Uterus (tissue), 4 donors: Measurements from ENCODE around the gene BZW1. TPM values are rescaled to one million over a fixed set of nuclear protein-coding genes. Genes with fewer than 3 reads are reported as not detected.
A peak's percentile ranks its signal among the peaks of the same experiment; 100 is the strongest.
"Not testable (repeated sequence)": the region's sequence is repeated elsewhere in the genome, so short reads cannot be mapped to it uniquely, and the experiment has no call there.

Experiments
- DNase-seq, 2 donors: peaks; one replicate each; pipeline ENCODE4 v3.0.0-alpha.2; 2019 to 2020
- H3K27ac ChIP-seq, 2 donors: fragments of 200-600 bp; sonication (generic); 1 replicate in 1 of 2; 2 replicates in 1 of 2; pipeline ENCODE4 v1.5.1; 2016 to 2018
- H3K27me3 ChIP-seq, 2 donors: fragments of 200-600 bp; sonication (generic); one replicate each; pipeline ENCODE4 v1.5.1; 2018 to 2019; ENCODE audit warnings: control low read depth in 1 of 2
- H3K36me3 ChIP-seq, 2 donors: fragments of 200-600 bp; sonication (generic); one replicate each; pipeline ENCODE4 v1.5.1; 2019; ENCODE audit warnings: control low read depth in 1 of 2
- H3K4me1 ChIP-seq, 2 donors: fragments of 200-600 bp; sonication (generic); one replicate each; pipeline ENCODE4 v1.5.1; 2018 to 2019; ENCODE audit warnings: control low read depth in 1 of 2
- H3K4me3 ChIP-seq, 2 donors: fragments of 200-600 bp; sonication (generic); 1 replicate in 1 of 2; 2 replicates in 1 of 2; pipeline ENCODE4 v1.5.1; 2018 to 2019; ENCODE audit warnings: mild to moderate bottlenecking in 1 of 2
- H3K9me3 ChIP-seq, 2 donors: fragments of 200-600 bp; sonication (generic); one replicate each; pipeline ENCODE4 v1.5.1; 2019; ENCODE audit warnings: control low read depth in 1 of 2
- POLR2A ChIP-seq, 2 donors: fragments of 450-650 bp; IDR thresholded peaks; one replicate each; pipeline ENCODE4 v1.6.1; 2016; ENCODE audit warnings: antibody characterized with exemption in 2 of 2, mild to moderate bottlenecking in 1 of 2, moderate library complexity in 1 of 2
- intact Hi-C: fragments of 100-400 bp; cut with DNase I; formaldehyde crosslinking; loops from one replicate; pipeline ENCODE4 v1.15.1; 2023; ENCODE audit warnings: low total_unique reads
- total RNA-seq, 4 donors: library from RNA; depleted of rRNA in 3 of 4; stranded (reverse); fragments of >200 nt in 3 of 4; gene quantifications; one replicate each; pipeline versions ENCODE4 v1.1.0 to v1.2.4, GENCODE V29; 2014 to 2023
- TF ChIP-seq, protein P1 (sequence below), 4 experiments: fragments of 200-600 bp in 2 of 4; fragments of 450-650 bp in 2 of 4; sonication (generic) in 2 of 4; IDR thresholded peaks; one replicate each; pipeline ENCODE4 v1.5.1; 2016 to 2019; ENCODE audit warnings: antibody characterized with exemption in 4 of 4, mild to moderate bottlenecking in 2 of 4, moderate library complexity in 1 of 4
- donor health status: DM: yes; HTN: yes; CAD: no.

BZW1 gene
- total RNA-seq, 4 donors from 2014 or later, result 39.2 to 322 (median 129) TPM

GRCh38 chr2:200810998-200811332 lies 745 bp upstream of the BZW1 start:
- Histone ChIP-seq H3K4me1 (peaks cover 0 to 12% of the 10 kb centered on the region in 2 donors), H3K36me3 (no peaks in the 10 kb centered on the region), H3K4me3 (peak overlapping the region; percentile 62 to 84), H3K27me3 (no peaks in the 10 kb centered on the region), H3K27ac (peak overlapping the region; percentile 97 to 99), H3K9me3 (no peaks in the 10 kb centered on the region)
- intact Hi-C loops, result loop anchor here (5.0 kb wide), 1 partner anchor 99 kb away; no protein-coding TSS in a partner anchor
- TF ChIP-seq POLR2A (IDR thresholded peaks at IDR 0.05), result no peak
- TF ChIP-seq, protein P1, sequence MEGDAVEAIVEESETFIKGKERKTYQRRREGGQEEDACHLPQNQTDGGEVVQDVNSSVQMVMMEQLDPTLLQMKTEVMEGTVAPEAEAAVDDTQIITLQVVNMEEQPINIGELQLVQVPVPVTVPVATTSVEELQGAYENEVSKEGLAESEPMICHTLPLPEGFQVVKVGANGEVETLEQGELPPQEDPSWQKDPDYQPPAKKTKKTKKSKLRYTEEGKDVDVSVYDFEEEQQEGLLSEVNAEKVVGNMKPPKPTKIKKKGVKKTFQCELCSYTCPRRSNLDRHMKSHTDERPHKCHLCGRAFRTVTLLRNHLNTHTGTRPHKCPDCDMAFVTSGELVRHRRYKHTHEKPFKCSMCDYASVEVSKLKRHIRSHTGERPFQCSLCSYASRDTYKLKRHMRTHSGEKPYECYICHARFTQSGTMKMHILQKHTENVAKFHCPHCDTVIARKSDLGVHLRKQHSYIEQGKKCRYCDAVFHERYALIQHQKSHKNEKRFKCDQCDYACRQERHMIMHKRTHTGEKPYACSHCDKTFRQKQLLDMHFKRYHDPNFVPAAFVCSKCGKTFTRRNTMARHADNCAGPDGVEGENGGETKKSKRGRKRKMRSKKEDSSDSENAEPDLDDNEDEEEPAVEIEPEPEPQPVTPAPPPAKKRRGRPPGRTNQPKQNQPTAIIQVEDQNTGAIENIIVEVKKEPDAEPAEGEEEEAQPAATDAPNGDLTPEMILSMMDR (IDR thresholded peaks at IDR 0.05), result no peak
- no peak for DNase-seq

DNA sequence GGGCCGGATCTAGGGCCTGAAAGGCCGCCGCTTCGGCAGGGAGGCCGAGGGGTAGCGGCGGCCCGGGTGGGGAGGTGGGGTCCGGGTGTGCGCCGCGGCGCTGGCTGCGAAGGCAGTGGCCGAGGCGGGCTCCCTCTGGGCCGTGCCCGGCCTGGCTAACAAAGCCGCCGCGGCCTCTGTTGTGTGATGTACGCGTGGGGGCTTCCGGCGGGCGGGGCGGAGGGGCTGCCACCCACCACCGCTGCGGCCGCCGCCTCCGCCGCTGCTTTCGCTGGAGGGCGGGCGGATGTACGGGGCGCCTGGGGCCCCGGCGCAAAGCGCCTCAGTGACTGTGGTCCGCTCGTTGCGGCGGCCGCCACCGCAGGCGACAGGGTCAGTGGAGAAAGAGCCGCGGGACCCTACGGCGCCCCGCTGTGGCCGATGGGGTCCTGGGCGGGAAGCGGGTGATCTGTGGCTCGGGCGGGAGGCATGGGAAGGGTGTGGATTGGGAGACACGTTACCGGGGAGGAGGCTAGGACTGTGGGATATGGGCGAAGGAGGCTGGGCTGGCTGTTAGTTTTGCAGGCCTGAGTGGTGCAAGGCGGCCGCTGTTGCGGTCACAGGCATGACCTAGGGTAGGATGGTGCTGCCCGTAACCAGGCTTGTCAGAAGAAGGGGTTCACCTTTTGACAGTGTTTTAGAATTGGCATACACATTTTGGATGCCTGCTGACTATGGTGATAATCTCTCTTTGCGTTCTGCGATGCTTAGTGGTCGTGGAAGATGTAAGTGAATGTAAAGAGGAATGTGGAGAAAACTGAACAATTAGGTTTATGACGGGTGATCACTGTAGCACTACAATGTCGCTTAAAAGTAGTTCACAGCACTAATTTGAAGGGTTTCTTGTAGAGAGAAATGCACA lies 662 bp downstream of the BZW1 start:
- Histone ChIP-seq H3K27me3 (no peaks in the 10 kb centered on the region), H3K9me3 (no peaks in the 10 kb centered on the region), H3K27ac (peak overlapping the region; percentile 97 to 99), H3K4me3 (peak overlapping the region; percentile 62 to 84), H3K36me3 (no peaks in the 10 kb centered on the region), H3K4me1 (peaks cover 0 to 12% of the 10 kb centered on the region in 2 donors)
- intact Hi-C loops, result loop anchor here (5.0 kb wide), 1 partner anchor 100 kb away; no protein-coding TSS in a partner anchor
- TF ChIP-seq, protein P1 (IDR thresholded peaks at IDR 0.05), result peak; percentile 29 to 57 (median 48)
- no peak for TF ChIP-seq POLR2A (IDR thresholded peaks at IDR 0.05)
- peak; percentile 54 to 61 for DNase-seq

DNA sequence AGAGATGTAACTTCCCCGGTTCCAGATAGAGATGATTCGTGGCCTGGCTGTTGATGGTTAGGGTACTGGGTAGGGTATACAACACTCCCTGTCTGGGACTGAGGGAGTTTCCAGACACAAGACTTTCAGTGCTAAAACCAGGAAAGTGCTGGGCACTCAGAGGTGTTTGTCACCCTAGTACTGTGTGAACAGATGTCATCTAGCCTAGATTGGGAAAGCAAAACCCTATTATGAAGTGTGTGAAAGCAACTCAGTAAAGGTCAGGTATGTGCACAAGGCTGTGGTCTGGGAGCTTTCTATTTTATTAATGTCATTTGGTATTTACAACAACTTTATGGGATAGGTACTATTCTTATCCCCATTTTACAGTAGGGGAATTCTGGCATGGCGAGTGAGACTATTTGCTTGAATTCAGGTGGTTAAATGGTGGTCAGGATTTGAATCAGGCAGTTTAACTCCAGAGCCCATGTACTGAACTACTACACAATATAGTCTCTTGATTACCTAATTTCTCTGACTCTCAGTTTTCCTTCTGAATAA lies 2.6 kb downstream of the BZW1 start:
- no peak overlapping the region for H3K27ac ChIP-seq
- no peaks in the 10 kb centered on the region for H3K9me3 ChIP-seq
- DNase-seq, result no peak
- intact Hi-C loops, result loop anchor here (5.0 kb wide), 1 partner anchor 102 kb away; no protein-coding TSS in a partner anchor
- H3K4me1 ChIP-seq, result peaks cover 0 to 12% of the 10 kb centered on the region in 2 donors
- H3K4me3 ChIP-seq, result no peak overlapping the region
- no peaks in the 10 kb centered on the region for H3K36me3 ChIP-seq
- H3K27me3 ChIP-seq, result no peaks in the 10 kb centered on the region
- TF ChIP-seq, protein P1 (IDR thresholded peaks at IDR 0.05), result no peak
- TF ChIP-seq POLR2A (IDR thresholded peaks at IDR 0.05), result no peak

DNA sequence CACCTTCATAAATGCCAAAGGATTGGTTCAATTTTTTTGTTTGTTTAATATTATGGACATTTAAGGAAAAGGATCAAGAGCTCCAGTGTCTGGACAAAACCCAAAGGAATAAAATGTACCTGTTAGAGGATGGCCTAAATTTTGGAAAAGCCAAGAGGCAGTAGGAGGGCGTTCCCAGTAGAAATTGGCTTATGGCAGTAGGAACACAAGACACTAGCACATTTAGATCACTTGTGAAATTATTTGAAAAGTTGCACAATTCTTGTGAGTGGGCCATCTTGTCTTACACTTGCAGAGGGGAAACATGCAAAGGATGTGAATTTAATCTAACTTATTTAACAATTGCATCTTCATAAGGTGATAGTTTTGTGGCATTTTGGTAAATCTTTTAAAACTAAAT lies 3.2 kb downstream of the BZW1 start:
- Histone ChIP-seq H3K4me1 (peaks cover 0 to 12% of the 10 kb centered on the region in 2 donors), H3K27me3 (no peaks in the 10 kb centered on the region), H3K4me3 (no peak overlapping the region), H3K36me3 (no peaks in the 10 kb centered on the region), H3K9me3 (no peaks in the 10 kb centered on the region), H3K27ac (no peak overlapping the region)
- no peak for DNase-seq
- intact Hi-C loops, result loop anchor here (5.0 kb wide), 1 partner anchor 103 kb away; no protein-coding TSS in a partner anchor
- TF ChIP-seq, protein P1 (IDR thresholded peaks at IDR 0.05), result no peak
- no peak for TF ChIP-seq POLR2A (IDR thresholded peaks at IDR 0.05)

DNA sequence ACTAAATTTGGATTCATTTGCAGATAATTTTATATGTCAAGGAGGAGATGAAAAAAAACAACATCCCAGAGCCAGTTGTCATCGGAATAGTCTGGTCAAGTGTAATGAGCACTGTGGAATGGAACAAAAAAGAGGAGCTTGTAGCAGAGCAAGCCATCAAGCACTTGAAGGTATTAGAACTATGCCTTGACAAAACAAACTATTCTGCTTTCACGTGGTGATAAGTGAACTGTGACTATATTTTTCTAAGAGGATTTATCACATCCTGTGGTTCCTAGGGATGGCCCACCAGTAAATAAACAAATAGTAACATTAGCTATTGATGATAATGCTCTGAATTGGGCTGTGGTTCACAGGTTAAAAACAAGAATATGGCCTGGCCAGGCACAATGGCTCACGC lies 7.0 kb downstream of the BZW1 start:
- H3K9me3 ChIP-seq, H3K4me3 ChIP-seq, H3K27ac ChIP-seq, DNase-seq, H3K4me1 ChIP-seq, H3K27me3 ChIP-seq, intact Hi-C loops, H3K36me3 ChIP-seq: not testable (repeated sequence)
